Hepatocyte (in vitro differentiated cells): ENCODE results near the gene PCSK6.

Experiments
- EZH2 ChIP-seq: fragments of 200-600 bp; sonication (generic); IDR thresholded peaks from 2 replicates; pipeline ENCODE4 v1.6.1; 2016; ENCODE audit warnings: antibody characterized with exemption, mild to moderate bottlenecking, borderline replicate concordance
- TF ChIP-seq, protein P1 (sequence below): fragments of 200-600 bp; sonication (generic); IDR thresholded peaks from 2 replicates; pipeline ENCODE4 v1.5.1; 2016; ENCODE audit warnings: antibody characterized with exemption, mild to moderate bottlenecking; ENCODE audit not compliant: poor library complexity

GRCh38 chr15:101337976-101338375 lies 151.5 kb downstream of the PCSK6 start:
- TF ChIP-seq, protein P1, sequence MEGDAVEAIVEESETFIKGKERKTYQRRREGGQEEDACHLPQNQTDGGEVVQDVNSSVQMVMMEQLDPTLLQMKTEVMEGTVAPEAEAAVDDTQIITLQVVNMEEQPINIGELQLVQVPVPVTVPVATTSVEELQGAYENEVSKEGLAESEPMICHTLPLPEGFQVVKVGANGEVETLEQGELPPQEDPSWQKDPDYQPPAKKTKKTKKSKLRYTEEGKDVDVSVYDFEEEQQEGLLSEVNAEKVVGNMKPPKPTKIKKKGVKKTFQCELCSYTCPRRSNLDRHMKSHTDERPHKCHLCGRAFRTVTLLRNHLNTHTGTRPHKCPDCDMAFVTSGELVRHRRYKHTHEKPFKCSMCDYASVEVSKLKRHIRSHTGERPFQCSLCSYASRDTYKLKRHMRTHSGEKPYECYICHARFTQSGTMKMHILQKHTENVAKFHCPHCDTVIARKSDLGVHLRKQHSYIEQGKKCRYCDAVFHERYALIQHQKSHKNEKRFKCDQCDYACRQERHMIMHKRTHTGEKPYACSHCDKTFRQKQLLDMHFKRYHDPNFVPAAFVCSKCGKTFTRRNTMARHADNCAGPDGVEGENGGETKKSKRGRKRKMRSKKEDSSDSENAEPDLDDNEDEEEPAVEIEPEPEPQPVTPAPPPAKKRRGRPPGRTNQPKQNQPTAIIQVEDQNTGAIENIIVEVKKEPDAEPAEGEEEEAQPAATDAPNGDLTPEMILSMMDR = no peak
- no peak for TF ChIP-seq EZH2
